Adrenal gland (tissue), 12 donors: ENCODE data around the gene ENTHD1. TPM values are rescaled to one million over a fixed set of nuclear protein-coding genes. Genes with fewer than 3 reads are reported as not detected.
"Not testable (repeated sequence)": the region's sequence is repeated elsewhere in the genome, so short reads cannot be mapped to it uniquely, and the experiment has no call there.

ENCODE experiments used
- DNase-seq, 7 donors: peaks; one replicate each; pipeline ENCODE4 v3.0.0-alpha.2; 2019 to 2020
- H3K27ac ChIP-seq, 5 donors: fragments of 200-600 bp; sonication (generic) in 4 of 5; 1 replicate in 3 of 5; 2 replicates in 2 of 5; pipeline versions ENCODE4 v1.5.1 to v1.8.0; 2016 to 2020; ENCODE audit warnings: mild to moderate bottlenecking in 1 of 5
- H3K27me3 ChIP-seq: fragments of 200-600 bp; 2 replicates; pipeline ENCODE4 v1.8.0; 2021
- H3K36me3 ChIP-seq, 2 donors: fragments of 200-600 bp; replicated peaks in 1 of 2; 1 replicate in 1 of 2; 2 replicates in 1 of 2; pipeline versions ENCODE4 v1.5.1 to v1.8.0; 2018 to 2022
- H3K4me1 ChIP-seq, 2 donors: fragments of 200-600 bp; replicated peaks in 1 of 2; 1 replicate in 1 of 2; 2 replicates in 1 of 2; pipeline versions ENCODE4 v1.5.1 to v1.8.0; 2018 to 2021
- H3K4me3 ChIP-seq, 4 donors: fragments of 200-600 bp; sonication (generic) in 3 of 4; one replicate each; pipeline ENCODE4 v1.5.1; 2016 to 2018
- H3K9me3 ChIP-seq, 3 donors: fragments of 200-600 bp; sonication (generic) in 1 of 3; replicated peaks in 1 of 3; 1 replicate in 2 of 3; 2 replicates in 1 of 3; pipeline versions ENCODE4 v1.5.1 to v1.8.0; 2016 to 2021
- POLR2A ChIP-seq, 2 donors: fragments of 450-650 bp; IDR thresholded peaks; one replicate each; pipeline ENCODE4 v1.6.1; 2017; ENCODE audit warnings: antibody characterized with exemption in 2 of 2, mild to moderate bottlenecking in 2 of 2, moderate library complexity in 1 of 2
- WGBS, 4 donors: extraction: QIAGEN DNeasy Blood & Tissue Kit in 2 of 4; methylation state at CpG; one replicate each; pipeline versions ENCODE4 v1.1.5 to v1.1.7; 2013 to 2017; 5-methylcytosine and 5-hydroxymethylcytosine counted together
- intact Hi-C, 2 donors: fragments of 100-400 bp; cut with DNase I; formaldehyde crosslinking; loops; one replicate each; pipeline versions ENCODE4 v1.14.1 to v1.15.0; 2022 to 2023
- polyA plus RNA-seq, 3 donors: library from polyadenylated mRNA; stranded (reverse); fragments of 200-250 nt in 2 of 3; fragments of 350-450 nt in 1 of 3; fragmentation: Illumina TruSeq in 1 of 3; extraction: RNeasy Lipid Tissue Mini Kit (QIAGEN cat#74804) in 1 of 3; gene quantifications; one replicate each; pipeline ENCODE4 v1.2.3, GENCODE V29; 2013 to 2014
- total RNA-seq, 9 donors: library from RNA; depleted of rRNA in 4 of 9; stranded (reverse); fragments of >200 nt in 4 of 9; fragments of 120-200 nt in 1 of 9; fragmentation: NEBNext Ultra II Directional in 1 of 9; extraction: Animal tissue kit (Norgen Biotek cat#: 25700) in 1 of 9; gene quantifications; one replicate each; pipeline versions ENCODE4 v1.1.0 to v1.2.4, GENCODE V29; 2013 to 2023
- TF ChIP-seq, protein P1 (sequence below), 6 experiments: fragments of 450-650 bp in 4 of 6; fragments of 200-600 bp in 2 of 6; sonication (generic) in 1 of 6; IDR thresholded peaks; 1 replicate in 5 of 6; 2 replicates in 1 of 6; pipeline versions ENCODE4 v1.5.1 to v1.8.0; 2016 to 2021; ENCODE audit warnings: antibody characterized with exemption in 6 of 6, mild to moderate bottlenecking in 2 of 6, moderate library complexity in 1 of 6
- donor health status: healthy with polysubstance abuse.
- donor health status: Bipolar disorder and iron deficiency.
- donor health status: DM: yes; HTN: yes; CAD: no.
- donor health status: DM: no; HTN: no; CAD: no.
- donor health status: DM: no; HTN: no; CAD: no.
- donor health status: DM: yes; HTN: yes; CAD: no.

Gene ENTHD1
- total and polyA plus RNA-seq, 12 donors, result 0.07 TPM; not detected in 11

GRCh38 chr22:39872548-39872947 is 21.0 kb downstream of the ENTHD1 start:
- intact Hi-C loops, result no loop called here
- Histone ChIP-seq H3K36me3 (no peaks in the 10 kb centered on the region), H3K27me3 (no peaks in the 10 kb centered on the region), H3K27ac (no peak overlapping the region), H3K4me3 (no peak overlapping the region), H3K4me1 (no peaks in the 10 kb centered on the region), H3K9me3 (no peaks in the 10 kb centered on the region)
- no peak for DNase-seq
- 81 to 88% (median 84%) methylated on average over 1 of the region's 1 CpG for WGBS, 4 donors
- TF ChIP-seq, protein P1, sequence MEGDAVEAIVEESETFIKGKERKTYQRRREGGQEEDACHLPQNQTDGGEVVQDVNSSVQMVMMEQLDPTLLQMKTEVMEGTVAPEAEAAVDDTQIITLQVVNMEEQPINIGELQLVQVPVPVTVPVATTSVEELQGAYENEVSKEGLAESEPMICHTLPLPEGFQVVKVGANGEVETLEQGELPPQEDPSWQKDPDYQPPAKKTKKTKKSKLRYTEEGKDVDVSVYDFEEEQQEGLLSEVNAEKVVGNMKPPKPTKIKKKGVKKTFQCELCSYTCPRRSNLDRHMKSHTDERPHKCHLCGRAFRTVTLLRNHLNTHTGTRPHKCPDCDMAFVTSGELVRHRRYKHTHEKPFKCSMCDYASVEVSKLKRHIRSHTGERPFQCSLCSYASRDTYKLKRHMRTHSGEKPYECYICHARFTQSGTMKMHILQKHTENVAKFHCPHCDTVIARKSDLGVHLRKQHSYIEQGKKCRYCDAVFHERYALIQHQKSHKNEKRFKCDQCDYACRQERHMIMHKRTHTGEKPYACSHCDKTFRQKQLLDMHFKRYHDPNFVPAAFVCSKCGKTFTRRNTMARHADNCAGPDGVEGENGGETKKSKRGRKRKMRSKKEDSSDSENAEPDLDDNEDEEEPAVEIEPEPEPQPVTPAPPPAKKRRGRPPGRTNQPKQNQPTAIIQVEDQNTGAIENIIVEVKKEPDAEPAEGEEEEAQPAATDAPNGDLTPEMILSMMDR (IDR thresholded peaks at IDR 0.05), result no peak
- TF ChIP-seq POLR2A (IDR thresholded peaks at IDR 0.05), result no peak

GRCh38 chr22:39871008-39871798 is 22.4 kb downstream of the ENTHD1 start:
- H3K9me3 ChIP-seq, result no peaks in the 10 kb centered on the region
- H3K4me3 ChIP-seq, result no peak overlapping the region
- H3K36me3 ChIP-seq, result no peaks in the 10 kb centered on the region
- no peak for DNase-seq
- TF ChIP-seq, protein P1 (IDR thresholded peaks at IDR 0.05), result no peak
- TF ChIP-seq POLR2A (IDR thresholded peaks at IDR 0.05), result no peak
- WGBS, 4 donors, result 69 to 73% (median 70%) methylated on average over 5 of the region's 5 CpGs
- H3K27ac ChIP-seq, result no peak overlapping the region
- no peaks in the 10 kb centered on the region for H3K4me1 ChIP-seq
- intact Hi-C loops, result no loop called here
- no peaks in the 10 kb centered on the region for H3K27me3 ChIP-seq

GRCh38 chr22:39869797-39870196 is 23.8 kb downstream of the ENTHD1 start:
- H3K36me3 ChIP-seq, intact Hi-C loops, H3K9me3 ChIP-seq, H3K27ac ChIP-seq, H3K4me1 ChIP-seq, DNase-seq, H3K27me3 ChIP-seq, H3K4me3 ChIP-seq: not testable (repeated sequence)
- WGBS, 4 donors, result 85 to 98% (median 95%) methylated on average over 2 of the region's 2 CpGs

GRCh38 chr22:39868741-39869140 is 24.8 kb downstream of the ENTHD1 start:
- TF ChIP-seq, protein P1 (IDR thresholded peaks at IDR 0.05), result no peak
- TF ChIP-seq POLR2A (IDR thresholded peaks at IDR 0.05), result no peak
- Histone ChIP-seq H3K4me1 (no peaks in the 10 kb centered on the region), H3K27me3 (no peaks in the 10 kb centered on the region), H3K4me3 (no peak overlapping the region), H3K27ac (no peak overlapping the region), H3K9me3 (no peaks in the 10 kb centered on the region), H3K36me3 (no peaks in the 10 kb centered on the region)
- DNase-seq, result no peak
- intact Hi-C loops, result no loop called here
- 50 to 59% (median 55%) methylated on average over 1 of the region's 1 CpG for WGBS, 4 donors
